GM19324 (cell line): ENCODE measurements around the gene IQCM.
"Not testable (repeated sequence)": the region's sequence is repeated elsewhere in the genome, so short reads cannot be mapped to it uniquely, and the experiment has no call there.

ENCODE experiments used
- ATAC-seq: cut with Tn5 transposase; IDR thresholded peaks from one replicate; pipeline ENCODE4 v1.9.1; 2021; ENCODE audit warnings: mild to moderate bottlenecking, moderate library complexity; ENCODE audit not compliant: unreplicated experiment, low FRiP score

The IQCM gene

GRCh38 chr4:149344436-149344835, 471.2 kb downstream of the IQCM start:
- ATAC-seq, result no peak

GRCh38 chr4:149343614-149344013, 472.0 kb downstream of the IQCM start:
- ATAC-seq, result no peak

GRCh38 chr4:149341117-149341516, 474.5 kb downstream of the IQCM start:
- ATAC-seq, result not testable (repeated sequence)

- no peak for ATAC-seq
Measured at GRCh38 chr4:149328161-149328560, 487.5 kb downstream of the IQCM start.

GRCh38 chr4:149322203-149322602, 493.4 kb downstream of the IQCM start:
- ATAC-seq, result no peak

GRCh38 chr4:149321438-149321837, 494.2 kb downstream of the IQCM start:
- no peak for ATAC-seq

GRCh38 chr4:149311076-149311475, 504.6 kb downstream of the IQCM start:
- no peak for ATAC-seq

- no peak for ATAC-seq
Measured at GRCh38 chr4:149306537-149306936, 509.1 kb downstream of the IQCM start.
